Measurements from ENCODE around the gene SPDYE5. TPM values are rescaled to one million over a fixed set of nuclear protein-coding genes. Genes with fewer than 3 reads are reported as not detected.
"Not testable (repeated sequence)": the region's sequence is repeated elsewhere in the genome, so short reads cannot be mapped to it uniquely, and the experiment has no call there.

SPDYE5 gene
- total RNA-seq = not detected

- not testable (repeated sequence) for DNase-seq
Observed at GRCh38 chr7:75492020-75492419, at the start of gene SPDYE5. Gene SPDYE5 (plus strand): TSS chr7:75492320. CDS start chr7:75494048, 1,728 bp downstream.

GRCh38 chr7:75442465-75443111 lies 49.5 kb upstream of the SPDYE5 start:
- DNase-seq = not testable (repeated sequence)

- not testable (repeated sequence) for DNase-seq
Observed at GRCh38 chr7:75449946-75450345, 42.2 kb upstream of the SPDYE5 start.

GRCh38 chr7:75452494-75452955 lies 39.6 kb upstream of the SPDYE5 start:
- DNase-seq = not testable (repeated sequence)

- not testable (repeated sequence) for DNase-seq
Observed at GRCh38 chr7:75456403-75456802, 35.7 kb upstream of the SPDYE5 start.

GRCh38 chr7:75458034-75458433 lies 34.1 kb upstream of the SPDYE5 start:
- DNase-seq = not testable (repeated sequence)

- not testable (repeated sequence) for DNase-seq
Observed at GRCh38 chr7:75460541-75460940, 31.6 kb upstream of the SPDYE5 start.

GRCh38 chr7:75470166-75470565 lies 22.0 kb upstream of the SPDYE5 start:
- DNase-seq = not testable (repeated sequence)

- not testable (repeated sequence) for DNase-seq
Observed at GRCh38 chr7:75477457-75477856, 14.7 kb upstream of the SPDYE5 start.

GRCh38 chr7:75480313-75480712 lies 11.8 kb upstream of the SPDYE5 start:
- DNase-seq = not testable (repeated sequence)

- DNase-seq = not testable (repeated sequence)
Observed at GRCh38 chr7:75485355-75485978, 6.7 kb upstream of the SPDYE5 start.

- DNase-seq = peak; percentile 86
Observed at GRCh38 chr7:75485979-75486643, 6.0 kb upstream of the SPDYE5 start, which contains the start of gene POM121C. Gene POM121C (minus strand): TSS chr7:75486299. CDS start chr7:75441496, 44,803 bp downstream.

GRCh38 chr7:75509033-75509432 lies 16.9 kb downstream of the SPDYE5 start:
- not testable (repeated sequence) for DNase-seq

GRCh38 chr7:75518842-75519241 lies 26.7 kb downstream of the SPDYE5 start:
- DNase-seq = not testable (repeated sequence)

- not testable (repeated sequence) for DNase-seq
Observed at GRCh38 chr7:75521727-75522126, 29.6 kb downstream of the SPDYE5 start.

GRCh38 chr7:75527224-75527722 lies 35.2 kb downstream of the SPDYE5 start:
- DNase-seq = not testable (repeated sequence)

GRCh38 chr7:75531359-75531821 lies 39.3 kb downstream of the SPDYE5 start:
- DNase-seq = no peak

GRCh38 chr7:75532639-75533038 lies 40.5 kb downstream of the SPDYE5 start:
- DNase-seq = no peak

GRCh38 chr7:75533926-75534325 lies 41.8 kb downstream of the SPDYE5 start:
- no peak for DNase-seq

GRCh38 chr7:75534727-75535307 lies 42.7 kb downstream of the SPDYE5 start:
- DNase-seq = no peak

- no peak for DNase-seq
Observed at GRCh38 chr7:75536491-75536890, 44.4 kb downstream of the SPDYE5 start.

- DNase-seq = no peak
Observed at GRCh38 chr7:75536940-75537538, 44.9 kb downstream of the SPDYE5 start.

Measured in occipital lobe (tissue), 2 donors.